OCI-LY1 (cell line): ENCODE data around the gene COMT.

Experiments used
- H2AFZ ChIP-seq: fragments of 200-600 bp; sonication (generic), shearing (Covaris generic); 2 replicates; pipeline ENCODE4 v1.6.0; 2014; ENCODE audit warnings: antibody characterized with exemption, mild to moderate bottlenecking, low read length
- H3F3A ChIP-seq: fragments of 200-600 bp; sonication (generic), shearing (Covaris generic); 2 replicates; pipeline ENCODE4 v1.6.0; 2014; ENCODE audit warnings: mild to moderate bottlenecking, antibody characterized with exemption, low read length, moderate library complexity; ENCODE audit not compliant: insufficient read depth
- H3K27ac ChIP-seq: fragments of 200-600 bp; sonication (generic); 2 replicates; pipeline ENCODE4 v1.5.1; 2014; ENCODE audit warnings: low read length, mixed run types, mild to moderate bottlenecking, low read depth; ENCODE audit not compliant: poor library complexity, severe bottlenecking
- H3K27me3 ChIP-seq: fragments of 200-600 bp; sonication (generic); 2 replicates; pipeline ENCODE4 v1.6.0; 2014; ENCODE audit warnings: antibody characterized with exemption, mild to moderate bottlenecking, low read length, moderate library complexity; ENCODE audit not compliant: insufficient read depth
- H3K36me3 ChIP-seq: fragments of 200-600 bp; sonication (generic); 2 replicates; pipeline ENCODE4 v1.6.1; 2014; ENCODE audit warnings: mild to moderate bottlenecking, antibody characterized with exemption, low read length, moderate library complexity, mixed read lengths; ENCODE audit not compliant: insufficient read depth
- H3K4me1 ChIP-seq: fragments of 200-600 bp; sonication (generic); 2 replicates; pipeline ENCODE4 v1.5.1; 2014; ENCODE audit warnings: mild to moderate bottlenecking, low read length, moderate library complexity; ENCODE audit not compliant: insufficient read depth, severe bottlenecking
- H3K4me2 ChIP-seq: fragments of 200-600 bp; sonication (generic), shearing (Covaris generic); 2 replicates; pipeline ENCODE4 v1.6.1; 2014; ENCODE audit warnings: low read length
- H3K4me3 ChIP-seq: fragments of 200-600 bp; sonication (generic); 2 replicates; pipeline ENCODE4 v1.5.1; 2014; ENCODE audit warnings: low read length, low read depth, mild to moderate bottlenecking, mixed read lengths; ENCODE audit not compliant: poor library complexity, severe bottlenecking
- H3K79me2 ChIP-seq: fragments of 200-600 bp; shearing (Covaris generic); 2 replicates; pipeline ENCODE4 v1.6.1; 2016; ENCODE audit warnings: mixed run types, low read length, mixed read lengths; ENCODE audit not compliant: insufficient read depth
- H3K9ac ChIP-seq: fragments of 200-600 bp; sonication (generic), shearing (Covaris generic); 2 replicates; pipeline ENCODE4 v1.6.1; 2014; ENCODE audit warnings: mild to moderate bottlenecking, low read length, mixed read lengths
- H3K9me2 ChIP-seq: fragments of 200-600 bp; sonication (generic), shearing (Covaris generic); 2 replicates; pipeline ENCODE4 v1.6.1; 2014; ENCODE audit warnings: low read depth, mild to moderate bottlenecking, low read length, mixed read lengths
- H3K9me3 ChIP-seq: fragments of 200-600 bp; shearing (Covaris generic); 2 replicates; pipeline ENCODE4 v1.6.1; 2014; ENCODE audit warnings: low read length, mixed read lengths
- H4K20me1 ChIP-seq: fragments of 200-600 bp; sonication (generic), shearing (Covaris generic); 2 replicates; pipeline ENCODE4 v1.6.0; 2016; ENCODE audit warnings: mild to moderate bottlenecking, low read length; ENCODE audit not compliant: insufficient read depth
- CTCF ChIP-seq: fragments of 200-600 bp; sonication (generic), shearing (Covaris generic); IDR thresholded peaks from 2 replicates; pipeline ENCODE4 v1.5.1; 2017; ENCODE audit warnings: mild to moderate bottlenecking, antibody characterized with exemption, low read length, moderate library complexity, mixed read lengths
- EZH2 ChIP-seq: fragments of 200-600 bp; sonication (generic), shearing (Covaris generic); IDR thresholded peaks from 2 replicates; pipeline ENCODE4 v1.8.0; 2017; ENCODE audit warnings: borderline replicate concordance, mixed run types, mild to moderate bottlenecking, antibody characterized with exemption, low read length, moderate library complexity, mixed read lengths

Gene COMT

DNA sequence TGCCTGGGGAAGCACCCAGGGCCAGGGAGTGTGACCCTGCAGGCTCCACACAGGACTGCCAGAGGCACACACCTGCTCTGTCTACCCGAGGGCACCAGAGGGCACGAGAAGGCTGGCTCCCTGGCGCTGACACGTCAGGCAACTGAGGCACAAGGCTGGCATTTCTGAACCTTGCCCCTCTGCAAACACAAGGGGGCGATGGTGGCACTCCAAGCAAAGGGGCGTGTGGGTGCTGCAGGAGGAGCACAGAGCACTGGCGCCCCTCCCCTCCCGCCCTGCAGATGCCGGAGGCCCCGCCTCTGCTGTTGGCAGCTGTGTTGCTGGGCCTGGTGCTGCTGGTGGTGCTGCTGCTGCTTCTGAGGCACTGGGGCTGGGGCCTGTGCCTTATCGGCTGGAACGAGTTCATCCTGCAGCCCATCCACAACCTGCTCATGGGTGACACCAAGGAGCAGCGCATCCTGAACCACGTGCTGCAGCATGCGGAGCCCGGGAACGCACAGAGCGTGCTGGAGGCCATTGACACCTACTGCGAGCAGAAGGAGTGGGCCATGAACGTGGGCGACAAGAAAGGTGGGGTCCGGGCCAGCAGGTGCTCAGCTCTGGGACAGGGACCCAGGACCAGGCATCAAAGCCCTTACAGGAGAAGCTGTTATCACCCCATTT is 20.8 kb downstream of the COMT start:
- Histone ChIP-seq H3F3A (no peaks in the 10 kb centered on the region), H4K20me1 (no peaks in the 10 kb centered on the region), H2AFZ (no peak overlapping the region), H3K27me3 (no peaks in the 10 kb centered on the region), H3K9ac (no peak overlapping the region; the same call in 1 of the 2 replicates), H3K36me3 (peaks cover 16% of the 10 kb centered on the region), H3K9me2 (no peaks in the 10 kb centered on the region), H3K4me3 (no peak overlapping the region), H3K4me1 (peaks cover 13% of the 10 kb centered on the region), H3K27ac (no peak overlapping the region), H3K9me3 (no peaks in the 10 kb centered on the region), H3K4me2 (no peak overlapping the region), H3K79me2 (no peaks in the 10 kb centered on the region)
- TF ChIP-seq CTCF = peak; percentile 80
- TF ChIP-seq EZH2 = no peak

DNA sequence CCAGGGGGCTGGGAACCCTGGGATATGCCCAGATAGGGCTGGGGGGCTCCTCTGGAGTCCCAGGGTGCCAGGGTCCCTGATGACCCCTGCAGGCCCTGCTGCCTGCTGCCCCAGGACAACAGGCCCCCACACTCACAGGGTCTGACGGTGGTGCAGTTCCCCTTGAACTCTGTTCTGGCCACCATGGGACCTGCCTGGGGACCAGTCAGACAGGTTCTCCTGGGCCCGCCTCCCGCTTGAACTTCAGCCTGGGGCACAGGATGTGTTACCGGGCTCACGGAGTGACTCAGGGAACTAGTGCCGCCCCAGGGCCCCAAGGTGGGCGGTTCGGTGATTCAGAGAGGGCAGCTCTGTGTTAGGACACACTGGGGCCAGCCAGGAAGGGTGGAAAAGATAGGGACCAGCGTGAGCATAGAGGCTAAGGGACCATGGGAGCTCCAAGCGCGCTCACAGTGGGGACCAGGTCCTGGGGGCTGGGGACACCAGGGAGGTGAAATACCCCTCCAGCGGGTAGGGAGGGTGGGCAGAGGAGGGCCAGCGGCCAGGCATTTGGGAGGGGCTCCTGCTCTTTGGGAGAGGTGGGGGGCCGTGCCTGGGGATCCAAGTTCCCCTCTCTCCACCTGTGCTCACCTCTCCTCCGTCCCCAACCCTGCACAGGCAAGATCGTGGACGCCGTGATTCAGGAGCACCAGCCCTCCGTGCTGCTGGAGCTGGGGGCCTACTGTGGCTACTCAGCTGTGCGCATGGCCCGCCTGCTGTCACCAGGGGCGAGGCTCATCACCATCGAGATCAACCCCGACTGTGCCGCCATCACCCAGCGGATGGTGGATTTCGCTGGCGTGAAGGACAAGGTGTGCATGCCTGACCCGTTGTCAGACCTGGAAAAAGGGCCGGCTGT is 21.6 kb downstream of the COMT start:
- peaks cover 19% of the 10 kb centered on the region; the same call in 1 of the 2 replicates for H3K36me3 ChIP-seq
- H3K4me1 ChIP-seq = peaks cover 13% of the 10 kb centered on the region
- H3K4me3 ChIP-seq = no peak overlapping the region
- no peak overlapping the region; the same call in 1 of the 2 replicates for H3K9ac ChIP-seq
- no peak for TF ChIP-seq EZH2
- TF ChIP-seq CTCF = no peak
- no peaks in the 10 kb centered on the region for H3K9me3 ChIP-seq
- no peaks in the 10 kb centered on the region for H3K27me3 ChIP-seq
- H3K27ac ChIP-seq = no peak overlapping the region
- H2AFZ ChIP-seq = no peak overlapping the region
- H3F3A ChIP-seq = no peaks in the 10 kb centered on the region
- H4K20me1 ChIP-seq = no peaks in the 10 kb centered on the region
- no peak overlapping the region for H3K4me2 ChIP-seq
- H3K79me2 ChIP-seq = no peaks in the 10 kb centered on the region
- H3K9me2 ChIP-seq = no peaks in the 10 kb centered on the region

DNA sequence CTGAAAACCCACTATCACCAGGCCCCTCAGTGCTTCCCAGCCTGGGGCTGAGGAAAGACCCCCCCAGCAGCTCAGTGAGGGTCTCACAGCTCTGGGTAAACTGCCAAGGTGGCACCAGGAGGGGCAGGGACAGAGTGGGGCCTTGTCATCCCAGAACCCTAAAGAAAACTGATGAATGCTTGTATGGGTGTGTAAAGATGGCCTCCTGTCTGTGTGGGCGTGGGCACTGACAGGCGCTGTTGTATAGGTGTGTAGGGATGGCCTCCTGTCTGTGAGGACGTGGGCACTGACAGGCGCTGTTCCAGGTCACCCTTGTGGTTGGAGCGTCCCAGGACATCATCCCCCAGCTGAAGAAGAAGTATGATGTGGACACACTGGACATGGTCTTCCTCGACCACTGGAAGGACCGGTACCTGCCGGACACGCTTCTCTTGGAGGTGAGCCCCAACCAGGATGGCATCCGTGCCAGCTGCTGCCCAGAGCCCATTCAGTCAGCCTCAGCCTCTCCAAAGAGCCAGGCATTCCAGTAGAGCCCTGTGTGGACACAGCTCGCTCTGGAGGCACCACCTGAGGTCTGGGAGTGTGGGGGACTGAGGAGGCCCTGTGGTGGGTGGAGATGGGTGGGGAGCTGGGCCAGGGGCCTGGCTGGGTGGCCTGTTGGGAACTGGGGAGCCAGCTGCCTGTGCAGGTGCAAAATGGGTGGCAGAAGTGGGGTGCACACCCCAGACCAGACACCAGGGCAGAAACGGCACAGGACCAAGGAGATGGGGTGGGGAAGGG is 22.5 kb downstream of the COMT start:
- Histone ChIP-seq H3K4me1 (peaks cover 9% of the 10 kb centered on the region), H3K9me3 (no peaks in the 10 kb centered on the region), H3F3A (no peaks in the 10 kb centered on the region), H3K4me3 (no peak overlapping the region), H3K36me3 (peaks cover 23% of the 10 kb centered on the region; the same call in 1 of the 2 replicates), H2AFZ (no peak overlapping the region), H3K9ac (no peak overlapping the region), H4K20me1 (no peaks in the 10 kb centered on the region), H3K4me2 (no peak overlapping the region), H3K27me3 (no peaks in the 10 kb centered on the region), H3K79me2 (no peaks in the 10 kb centered on the region), H3K27ac (no peak overlapping the region), H3K9me2 (no peaks in the 10 kb centered on the region)
- TF ChIP-seq EZH2 = no peak
- no peak for TF ChIP-seq CTCF
